Measurements from ENCODE around the gene MAP1LC3C.
"Not testable (repeated sequence)": the region's sequence is repeated elsewhere in the genome, so short reads cannot be mapped to it uniquely, and the experiment has no call there.

MAP1LC3C gene

DNA sequence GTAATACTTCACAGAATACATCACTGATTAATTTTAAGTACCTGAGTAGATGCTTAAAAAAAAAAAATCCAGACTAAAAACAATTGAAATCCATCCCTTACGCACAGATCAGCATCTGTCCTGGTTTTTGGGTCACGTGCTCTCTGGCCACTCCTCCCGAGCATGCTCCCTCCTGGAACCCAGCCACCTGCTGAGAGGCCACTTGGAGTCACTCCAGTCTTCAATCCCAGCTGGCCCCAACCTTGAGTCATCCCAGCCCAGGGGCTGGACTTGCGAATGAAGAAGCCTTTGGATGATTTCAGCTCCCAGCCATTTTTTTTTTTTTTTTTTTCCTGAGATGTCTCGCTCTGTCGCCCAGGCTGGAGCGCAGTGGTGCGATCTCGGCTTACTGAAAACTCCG, 8.9 kb downstream of the MAP1LC3C start:
- no peak for DNase-seq

- DNase-seq = not testable (repeated sequence)
Measured at GRCh38 chr1:241988389-241988930, 10.4 kb downstream of the MAP1LC3C start.

DNA sequence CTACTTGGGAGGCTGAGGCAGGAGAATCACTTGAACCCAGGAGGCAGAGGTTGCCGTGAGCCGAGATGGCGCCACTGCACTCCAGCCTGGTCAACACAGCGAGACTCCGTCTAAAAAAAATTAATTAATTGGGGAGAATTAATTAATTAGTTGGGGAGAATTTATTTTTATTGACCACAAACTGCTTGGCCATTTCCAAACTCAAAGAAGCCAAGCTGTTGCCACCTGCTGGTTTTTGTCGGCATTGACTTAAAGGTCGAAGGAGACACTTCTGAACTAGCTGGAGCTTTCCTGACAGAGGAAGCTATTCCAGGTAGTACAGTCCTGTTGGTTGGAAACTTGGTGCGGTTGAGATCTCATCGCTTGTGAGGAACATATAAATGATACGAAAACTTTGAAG, 13.1 kb downstream of the MAP1LC3C start:
- no peak for DNase-seq

GRCh38 chr1:241979926-241980325, 19.0 kb downstream of the MAP1LC3C start:
- DNase-seq = no peak

- no peak for DNase-seq
Measured at GRCh38 chr1:241979071-241979470, 19.8 kb downstream of the MAP1LC3C start.

DNA sequence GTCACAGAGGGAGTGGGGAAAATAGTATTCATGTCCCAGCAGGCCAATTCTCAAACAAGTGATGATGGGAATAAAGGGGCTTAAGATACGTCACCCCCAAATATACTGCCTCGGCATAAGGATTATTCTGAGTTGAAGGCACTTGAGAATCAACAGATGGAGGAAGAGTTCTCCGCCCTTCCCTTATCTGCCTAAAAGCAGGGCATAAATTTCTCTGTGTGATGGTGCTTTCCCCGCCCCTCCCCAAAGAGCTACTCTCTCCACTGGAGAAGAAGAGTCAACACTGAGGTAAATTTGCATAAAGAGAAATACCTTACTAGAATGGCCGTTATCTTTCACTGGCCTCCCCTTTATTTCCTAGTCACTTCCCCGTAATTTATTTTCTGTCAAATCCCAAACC, 22.7 kb downstream of the MAP1LC3C start:
- DNase-seq = no peak

DNA sequence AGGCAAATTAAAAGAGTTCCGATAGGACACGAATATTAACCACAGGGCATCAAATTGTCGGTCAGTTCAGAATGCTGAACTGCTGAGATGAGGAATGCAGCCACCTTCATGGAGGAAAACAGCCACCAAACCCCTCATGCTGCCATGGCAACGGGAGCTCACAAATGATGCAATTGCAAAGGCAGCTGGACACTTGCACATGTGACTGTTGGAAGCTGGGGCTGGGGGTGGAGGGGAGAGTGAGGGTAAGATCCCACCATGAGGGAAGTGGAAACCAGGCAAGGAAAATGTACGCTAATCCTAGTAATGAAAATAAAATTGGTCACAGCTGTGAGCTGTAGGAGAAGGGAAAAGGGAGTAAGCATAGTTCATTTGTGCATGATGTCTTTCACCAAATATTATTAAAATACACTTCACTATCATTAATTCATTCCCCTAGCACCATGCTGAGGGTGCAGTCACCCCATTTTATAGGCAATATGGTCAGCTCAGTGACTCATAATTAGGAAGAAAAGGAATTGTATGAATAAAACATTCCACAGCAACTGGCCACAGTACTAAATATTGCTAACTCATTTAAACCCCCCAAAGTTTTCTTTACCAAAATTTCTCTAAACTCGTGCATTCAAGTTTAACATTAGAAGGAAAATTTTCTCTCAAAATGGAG, 26.1 kb downstream of the MAP1LC3C start:
- no peak for DNase-seq

DNA sequence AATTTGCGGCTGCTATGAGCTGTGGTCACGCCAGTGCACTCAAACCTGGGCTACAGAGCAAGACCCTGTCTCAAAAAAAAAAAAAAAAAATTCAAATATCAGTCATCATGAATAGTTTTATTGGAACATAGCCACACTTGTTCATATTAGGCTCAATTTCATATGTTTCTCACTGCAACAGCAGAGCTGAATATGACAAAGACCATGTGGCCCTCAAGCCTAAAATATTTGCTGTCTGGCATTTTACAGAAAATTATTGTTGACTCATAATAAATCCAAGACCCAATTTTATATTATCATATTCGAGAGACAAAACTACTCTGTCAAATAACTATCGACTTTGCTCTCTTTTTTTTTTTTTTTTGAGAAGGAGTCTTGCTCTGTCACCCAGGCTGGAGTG, 30.3 kb downstream of the MAP1LC3C start:
- DNase-seq = no peak

- DNase-seq = no peak
Measured at GRCh38 chr1:241964550-241965282, 34.2 kb downstream of the MAP1LC3C start.

- DNase-seq = no peak
Measured at GRCh38 chr1:241963722-241964121, 35.2 kb downstream of the MAP1LC3C start.

GRCh38 chr1:241962153-241962552, 36.7 kb downstream of the MAP1LC3C start:
- DNase-seq = no peak

GRCh38 chr1:241957692-241958494, 41.0 kb downstream of the MAP1LC3C start, which contains the start of gene BECN2:
Gene BECN2, plus strand, starts transcription at chr1:241957767. Its CDS starts 0 bp downstream, at chr1:241957767.
- DNase-seq = no peak

DNA sequence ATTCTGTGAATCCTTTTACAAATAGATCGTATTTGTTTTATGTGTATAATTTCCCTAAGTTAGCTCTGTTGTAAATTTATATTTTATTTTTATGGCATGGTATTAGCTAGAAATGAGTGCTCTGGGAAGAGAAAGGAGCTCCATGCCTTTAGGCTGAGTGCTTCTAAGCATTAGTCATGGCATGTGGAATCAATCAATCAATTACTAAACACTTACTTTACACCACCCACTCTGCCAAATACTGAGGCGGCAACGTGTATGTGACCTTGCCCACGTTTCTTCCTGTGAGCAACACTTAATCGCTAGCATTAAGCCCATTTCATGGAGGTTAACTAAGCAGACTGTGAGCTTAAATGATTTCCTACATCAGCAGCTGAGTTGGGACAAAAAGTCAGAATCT, 48.5 kb downstream of the MAP1LC3C start:
- DNase-seq = no peak

- DNase-seq = no peak
Measured at GRCh38 chr1:241947354-241947753, 51.5 kb downstream of the MAP1LC3C start.
